Bladder microvascular endothelial cell (primary cell): ENCODE measurements around the gene CD274. TPM values are rescaled to one million over a fixed set of nuclear protein-coding genes. Genes with fewer than 3 reads are reported as not detected.

ENCODE experiments used
- total RNA-seq: library from RNA; depleted of rRNA; stranded (reverse); fragments of >200 nt; gene quantifications from 2 replicates; pipeline ENCODE4 v1.2.3, GENCODE V29; 2014

The CD274 gene
- 10.0 and 29.0 TPM in 2 replicates for total RNA-seq

DNA sequence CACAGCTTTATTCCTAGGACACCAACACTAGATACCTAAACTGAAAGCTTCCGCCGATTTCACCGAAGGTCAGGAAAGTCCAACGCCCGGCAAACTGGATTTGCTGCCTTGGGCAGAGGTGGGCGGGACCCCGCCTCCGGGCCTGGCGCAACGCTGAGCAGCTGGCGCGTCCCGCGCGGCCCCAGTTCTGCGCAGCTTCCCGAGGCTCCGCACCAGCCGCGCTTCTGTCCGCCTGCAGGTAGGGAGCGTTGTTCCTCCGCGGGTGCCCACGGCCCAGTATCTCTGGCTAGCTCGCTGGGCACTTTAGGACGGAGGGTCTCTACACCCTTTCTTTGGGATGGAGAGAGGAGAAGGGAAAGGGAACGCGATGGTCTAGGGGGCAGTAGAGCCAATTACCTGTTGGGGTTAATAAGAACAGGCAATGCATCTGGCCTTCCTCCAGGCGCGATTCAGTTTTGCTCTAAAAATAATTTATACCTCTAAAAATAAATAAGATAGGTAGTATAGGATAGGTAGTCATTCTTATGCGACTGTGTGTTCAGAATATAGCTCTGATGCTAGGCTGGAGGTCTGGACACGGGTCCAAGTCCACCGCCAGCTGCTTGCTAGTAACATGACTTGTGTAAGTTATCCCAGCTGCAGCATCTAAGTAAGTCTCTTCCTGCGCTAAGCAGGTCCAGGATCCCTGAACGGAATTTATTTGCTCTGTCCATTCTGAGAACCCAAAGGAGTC is at the start of gene CD274:
Gene CD274, plus strand, starts transcription at position 184 of the 733 bp plus-strand sequence. CDS start 5,572 bp downstream, outside the sequence.

DNA sequence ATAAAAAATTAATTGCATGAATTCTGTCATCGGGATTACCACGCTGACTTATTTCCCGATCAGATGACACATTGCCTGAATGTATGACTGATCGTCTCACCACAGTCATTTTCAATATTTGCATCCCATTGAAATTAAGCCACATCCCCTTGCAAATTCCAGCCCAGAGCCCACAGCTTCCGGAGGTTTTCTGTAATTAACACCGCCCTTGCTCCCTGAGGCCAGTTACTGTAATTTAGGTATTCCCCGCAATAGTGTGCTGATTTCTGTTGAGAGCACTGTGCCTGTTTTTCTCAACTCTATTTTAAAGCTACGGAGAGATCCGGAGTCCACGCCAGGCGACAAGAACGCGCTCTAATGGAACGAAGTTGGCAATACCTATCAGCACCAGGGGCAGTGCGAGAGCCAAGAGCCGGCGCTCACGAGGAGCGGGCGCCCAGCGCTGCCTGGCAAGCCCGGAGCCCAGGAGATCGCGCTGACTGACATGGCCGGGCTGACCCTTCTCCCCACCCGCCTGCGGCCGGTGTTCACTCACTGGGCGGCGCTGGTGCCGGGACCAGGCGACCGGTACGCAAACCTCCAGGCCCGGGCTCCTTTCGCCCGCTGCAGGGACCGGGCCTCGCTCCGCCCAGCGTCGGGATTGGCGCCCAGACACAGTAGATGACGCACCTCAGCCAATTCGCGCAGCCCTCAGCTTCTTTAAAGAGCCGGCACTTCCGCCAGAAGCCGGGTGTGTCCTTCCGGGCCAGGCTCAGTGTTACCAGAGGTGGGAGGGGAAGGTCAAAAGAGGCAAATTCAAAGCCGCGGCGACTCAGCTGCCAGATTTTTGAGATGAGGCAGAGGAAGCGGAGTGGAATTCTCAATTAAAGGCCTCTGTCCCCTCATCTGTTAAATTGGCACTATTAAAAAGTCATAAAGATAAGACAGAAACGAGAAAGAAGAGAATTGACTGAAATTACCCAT is 12.8 kb upstream of the CD274 start, which contains the start of gene PLGRKT:
Gene PLGRKT, minus strand, starts transcription at position 672 of the 963 bp plus-strand sequence. CDS start 5,948 bp downstream, outside the sequence.

DNA sequence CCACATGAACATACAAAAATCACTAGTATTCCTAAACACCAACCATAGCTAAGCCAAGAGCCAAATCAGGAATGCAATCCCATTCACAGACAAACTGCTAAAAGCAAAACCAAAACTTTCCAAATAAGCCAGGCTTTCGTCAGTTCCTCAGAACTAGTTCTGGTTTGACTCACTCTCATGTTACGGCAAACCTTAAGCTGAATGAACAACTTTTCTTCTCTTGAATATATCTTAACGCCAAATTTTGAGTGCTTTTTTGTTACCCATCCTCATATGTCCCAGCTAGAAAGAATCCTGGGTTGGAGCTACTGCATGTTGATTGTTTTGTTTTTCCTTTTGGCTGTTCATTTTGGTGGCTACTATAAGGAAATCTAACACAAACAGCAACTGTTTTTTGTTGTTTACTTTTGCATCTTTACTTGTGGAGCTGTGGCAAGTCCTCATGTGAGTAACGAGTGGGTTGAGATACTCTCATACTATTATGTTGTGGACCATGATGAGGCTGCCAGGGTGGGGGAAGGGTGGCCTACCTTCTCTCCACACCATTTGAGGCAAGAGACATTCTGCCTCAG is 60.1 kb downstream of the CD274 start, which contains the start of gene PDCD1LG2:
Gene PDCD1LG2, plus strand, starts transcription at position 172 of the 572 bp plus-strand sequence. CDS start 12,016 bp downstream, outside the sequence.

Other genes with a start within 250 kb of the CD274 start
- gene INSL4, start 219.1 kb upstream of the CD274 start, total RNA-seq: not detected in 2 replicates
- gene RLN2, start 145.8 kb upstream of the CD274 start, total RNA-seq: 0.16 and 3.8 TPM in 2 replicates
- 0.25 and 0.49 TPM in 2 replicates for gene RLN1, start 110.7 kb upstream of the CD274 start, total RNA-seq
- 6.0 and 8.9 TPM in 2 replicates for gene PLGRKT, start 12.6 kb upstream of the CD274 start, total RNA-seq
- 4.9 and 7.0 TPM in 2 replicates for gene PDCD1LG2, start 60.0 kb downstream of the CD274 start, total RNA-seq
- 22.3 and 46.3 TPM in 2 replicates for gene RIC1, start 178.6 kb downstream of the CD274 start, total RNA-seq